NCI-H1092 (cell line): ENCODE data around the gene MTHFSD.

Experiments
- DNase-seq: peaks from one replicate; lab custom pipeline; 2025; lab: John Stamatoyannopoulos, UW

MTHFSD gene

DNA sequence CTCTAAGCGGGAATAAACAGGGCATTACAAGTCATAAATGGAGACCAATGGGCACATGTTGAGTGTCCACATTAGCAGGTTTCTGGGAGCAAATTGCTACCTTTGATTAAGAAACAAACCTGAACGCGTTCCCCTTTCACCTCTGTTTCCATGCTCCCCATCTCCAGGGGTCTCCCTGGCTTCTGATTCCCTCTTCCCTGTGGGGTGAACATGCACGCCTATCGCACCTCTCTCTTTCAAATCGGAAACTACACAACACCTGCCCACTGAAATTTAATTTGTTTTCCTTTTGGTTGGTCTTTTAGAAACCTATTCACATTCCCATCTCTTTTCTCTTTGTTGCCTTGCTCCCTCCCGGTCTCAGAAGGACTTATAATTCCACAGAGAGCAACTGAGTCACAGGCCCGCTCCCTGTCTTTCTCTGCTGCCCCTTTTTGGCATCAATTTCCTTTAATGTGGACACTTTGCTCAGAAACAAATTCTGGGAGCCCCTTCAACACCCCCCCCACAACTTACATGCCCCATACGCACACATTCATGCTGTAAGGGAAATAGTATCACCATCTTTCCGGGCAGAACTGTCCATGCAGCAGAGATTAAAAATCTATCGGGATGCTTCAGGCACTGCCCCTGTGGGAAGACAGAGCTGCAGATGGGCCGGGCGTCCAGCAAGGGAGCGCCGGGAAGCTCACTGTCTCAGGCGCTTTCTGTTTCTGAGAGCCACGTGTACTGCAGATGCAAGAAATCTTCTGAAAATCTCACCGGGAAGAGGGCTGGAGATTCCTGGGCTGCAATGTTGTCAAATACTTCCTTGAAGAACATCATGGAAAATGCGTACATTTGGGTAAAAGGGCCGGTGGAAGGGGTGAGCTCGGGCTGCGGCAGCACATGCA, 51.9 kb downstream of the MTHFSD start:
- no peak for DNase-seq

DNA sequence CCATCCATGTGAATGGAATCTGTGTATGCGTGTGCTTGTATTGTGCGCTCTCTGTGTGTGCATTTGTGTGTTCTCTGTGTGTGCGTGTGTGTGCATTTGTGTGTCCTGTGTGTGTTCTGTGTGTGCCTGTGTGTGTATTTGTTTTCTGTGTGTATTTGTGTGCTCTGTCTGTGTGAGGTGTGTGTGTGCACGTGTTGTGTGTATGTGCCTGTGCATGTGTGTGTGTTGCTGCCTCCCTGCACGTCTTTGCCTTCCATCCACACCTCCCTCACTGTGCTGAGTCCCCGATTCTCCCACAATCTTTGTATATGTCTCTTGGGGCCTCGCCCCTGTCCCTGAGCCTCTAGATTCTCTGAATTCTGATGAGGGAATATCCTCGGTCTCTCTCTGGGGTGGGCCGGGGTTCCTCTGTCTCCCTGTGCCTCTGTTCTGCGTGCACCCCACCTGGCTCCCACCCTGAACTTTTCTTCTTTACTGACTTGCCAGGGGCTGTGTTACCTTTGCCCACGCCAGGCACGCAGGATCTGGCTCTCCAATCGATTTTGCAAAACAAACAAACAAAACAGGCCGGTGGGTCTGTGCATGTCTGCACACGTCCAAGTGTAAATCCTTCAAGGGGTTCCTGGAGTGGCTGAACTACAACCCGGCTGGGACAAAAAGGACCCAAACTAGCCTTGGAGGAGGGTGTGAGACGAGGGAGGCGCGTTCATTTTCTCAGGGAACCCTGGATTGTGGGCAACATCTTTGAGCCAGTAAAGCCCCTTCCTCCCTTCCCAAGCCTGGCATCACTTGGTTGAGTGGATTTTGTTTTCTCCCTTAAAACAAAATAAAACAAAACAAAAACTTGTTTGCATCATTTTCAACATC, 52.8 kb downstream of the MTHFSD start:
- no peak for DNase-seq

DNA sequence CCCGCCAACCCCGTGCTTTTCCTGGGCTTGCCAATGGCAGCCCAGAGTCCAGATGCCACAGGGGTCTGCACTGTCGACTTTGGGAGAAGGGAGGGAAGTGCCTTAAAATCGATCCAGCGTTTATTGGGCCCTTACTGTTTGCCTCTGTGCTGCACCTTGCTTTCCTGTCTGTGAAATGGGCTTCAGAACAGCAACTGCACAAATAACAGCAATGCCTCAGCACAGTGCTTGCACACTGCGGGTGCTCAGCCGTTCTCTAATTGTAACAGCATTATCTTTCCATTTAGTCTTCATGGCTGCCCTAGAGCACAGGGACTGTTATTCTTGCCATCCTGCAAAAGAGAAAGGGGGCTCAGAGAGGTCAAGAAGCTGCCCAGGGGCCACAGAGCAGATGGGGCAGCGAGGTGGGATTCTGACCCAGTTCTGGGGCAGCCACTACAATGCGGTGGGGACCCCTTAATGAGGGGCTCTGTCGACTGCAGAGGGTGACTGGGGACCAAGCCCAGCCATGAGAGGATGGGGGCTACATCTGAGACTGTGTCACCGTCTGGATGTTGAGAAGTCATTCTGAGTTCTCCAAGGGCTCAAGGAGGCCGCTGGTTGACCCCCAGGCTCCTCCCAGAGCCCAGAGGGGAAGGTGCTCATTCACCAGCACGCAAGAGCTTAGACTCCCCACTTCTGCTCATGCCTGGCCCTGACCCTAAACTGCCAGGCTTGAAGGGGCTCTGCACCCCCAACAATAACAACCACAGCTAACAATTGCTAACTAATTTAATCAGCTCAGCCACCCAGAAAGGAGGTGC, 54.1 kb downstream of the MTHFSD start:
- no peak for DNase-seq

DNA sequence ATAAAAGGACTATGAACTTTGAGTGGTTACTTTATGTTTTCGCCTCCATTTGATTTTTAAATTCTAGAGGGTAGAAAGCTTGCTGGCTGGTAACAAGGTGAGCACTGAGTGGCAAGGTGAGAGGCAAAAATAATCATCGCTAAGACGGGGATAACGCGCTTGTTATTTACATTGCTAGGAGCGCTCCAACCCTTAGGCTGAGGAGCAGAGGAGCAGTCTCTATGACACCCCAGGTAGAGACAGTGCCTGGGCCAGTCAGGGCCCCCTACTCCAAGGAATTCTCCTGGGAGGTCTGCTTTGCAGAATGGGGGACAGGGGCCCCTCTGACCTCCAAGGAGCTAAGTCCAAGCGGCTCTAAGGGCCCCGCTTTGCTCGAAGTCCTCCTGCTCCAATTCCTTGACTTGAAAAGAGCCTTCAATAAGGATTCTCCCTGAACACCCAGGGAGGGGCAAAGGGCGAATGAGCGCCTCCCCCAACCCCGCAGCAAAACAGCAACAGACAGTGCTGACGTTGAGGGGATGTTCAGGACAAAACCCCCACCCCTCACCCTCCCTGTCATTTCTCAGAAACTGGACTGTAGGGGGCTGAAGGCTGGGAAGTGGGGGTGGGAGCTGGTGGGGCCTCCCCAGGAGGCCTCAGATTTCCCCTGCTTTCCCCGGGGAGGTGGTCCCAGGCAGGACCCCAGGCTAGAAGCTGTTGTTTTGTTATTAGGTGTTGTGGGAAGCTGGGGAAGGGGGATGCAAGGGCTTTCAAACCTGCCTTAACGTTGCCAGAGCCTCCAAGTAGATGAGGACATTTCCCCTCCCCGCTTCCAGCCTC, 54.9 kb downstream of the MTHFSD start:
- no peak for DNase-seq

DNA sequence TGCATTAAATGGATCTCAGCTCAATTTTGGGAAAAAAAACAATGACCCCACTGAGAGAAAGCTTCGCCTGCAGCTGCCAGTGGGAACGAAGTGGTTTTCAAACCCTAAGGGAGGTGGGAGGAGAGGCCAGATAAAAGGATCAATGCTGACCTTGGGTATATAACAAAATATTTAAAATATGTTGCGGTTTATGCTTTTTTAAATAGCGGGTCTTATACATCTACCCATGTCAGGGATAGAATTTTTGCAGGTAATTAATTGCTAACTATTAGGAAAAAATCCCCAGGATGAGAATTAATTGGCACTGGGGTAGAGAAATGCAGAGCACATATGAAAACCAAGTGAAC, 55.6 kb downstream of the MTHFSD start:
- DNase-seq = no peak

DNA sequence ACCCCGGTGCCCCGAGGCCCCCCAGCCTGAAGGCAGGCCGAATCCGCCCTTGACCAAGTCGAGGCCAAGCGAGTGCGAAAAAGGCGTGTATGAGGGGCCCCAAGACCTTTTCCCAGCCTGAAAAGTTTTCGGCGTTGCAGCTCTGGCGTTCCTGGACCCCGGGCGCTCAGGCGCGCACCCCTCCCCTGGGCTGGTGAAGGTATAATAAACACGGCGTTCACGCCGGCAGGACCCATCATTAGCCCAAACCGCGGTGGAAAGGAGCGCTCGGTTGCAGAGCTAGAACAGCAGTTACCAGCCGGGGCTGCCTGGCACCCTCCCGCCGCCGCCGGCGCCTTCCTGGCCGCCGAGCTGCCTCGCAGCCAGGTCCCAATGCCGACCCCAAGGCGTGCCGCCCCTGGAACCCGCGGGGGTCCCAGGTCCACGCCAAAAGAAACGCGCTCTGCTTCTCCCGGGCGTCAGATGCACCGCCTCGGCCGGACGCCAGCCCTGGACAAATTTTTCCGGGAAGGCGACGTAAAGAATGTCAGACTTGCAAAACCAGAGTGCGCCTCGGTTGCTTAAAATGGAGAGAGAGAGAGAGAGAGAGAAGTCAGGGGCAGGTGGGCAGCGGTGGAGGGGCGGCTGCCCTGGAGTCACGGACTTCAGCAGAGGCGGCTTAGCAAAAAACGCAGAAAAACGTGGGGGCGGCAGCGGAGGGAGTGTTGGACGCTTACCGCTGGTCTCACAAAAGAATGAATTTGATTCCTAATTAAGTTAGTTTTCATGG, 56.2 kb downstream of the MTHFSD start:
- no peak for DNase-seq

DNA sequence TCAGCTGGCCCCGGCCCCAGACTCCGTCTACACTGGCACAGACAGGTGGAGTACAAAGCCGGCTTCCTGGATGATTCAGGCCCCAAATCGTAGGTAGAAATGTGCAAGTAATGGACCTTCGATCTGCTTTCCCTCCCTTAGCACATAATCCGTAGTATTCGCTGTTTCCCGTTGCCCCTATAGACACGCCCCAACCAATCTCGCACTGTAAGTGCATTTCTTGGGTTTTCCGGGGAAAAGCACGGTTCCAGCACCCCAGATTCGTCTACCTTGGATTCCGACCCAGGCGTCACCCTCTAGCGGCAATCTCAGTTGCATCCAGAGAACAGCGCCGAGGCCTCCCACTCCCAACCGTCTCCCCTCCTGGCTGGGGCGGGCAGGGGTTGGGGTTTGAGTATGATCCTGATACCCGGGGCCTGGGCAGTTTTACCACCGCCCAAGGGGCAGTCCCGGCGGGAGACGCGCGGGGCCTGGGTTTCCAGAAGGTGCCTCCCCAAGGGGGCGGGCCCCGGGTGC, 56.8 kb downstream of the MTHFSD start:
- no peak for DNase-seq

DNA sequence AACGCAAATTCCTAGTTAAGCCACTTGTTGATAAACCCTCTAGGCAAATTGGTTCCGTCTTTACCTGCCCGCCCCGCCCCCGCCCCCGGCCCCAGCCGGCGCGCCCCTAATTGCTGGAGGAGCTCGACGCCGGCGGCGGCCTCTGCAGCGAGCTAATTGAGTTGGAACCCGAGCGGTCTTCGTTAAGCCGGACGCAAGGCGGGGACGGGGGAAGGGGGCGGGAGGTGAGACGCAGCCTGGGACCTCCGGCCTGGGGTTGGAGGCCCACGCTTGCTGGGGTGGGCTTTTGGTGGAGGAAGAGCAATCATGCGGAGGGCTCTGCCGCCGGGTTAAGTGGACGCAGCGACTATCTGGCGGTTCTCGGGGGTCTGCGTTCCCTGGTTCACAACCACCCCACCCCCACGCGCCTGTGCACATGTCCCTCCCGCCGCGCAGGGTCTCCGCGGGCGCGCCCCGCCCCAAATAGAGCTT, 57.4 kb downstream of the MTHFSD start:
- DNase-seq = no peak

DNA sequence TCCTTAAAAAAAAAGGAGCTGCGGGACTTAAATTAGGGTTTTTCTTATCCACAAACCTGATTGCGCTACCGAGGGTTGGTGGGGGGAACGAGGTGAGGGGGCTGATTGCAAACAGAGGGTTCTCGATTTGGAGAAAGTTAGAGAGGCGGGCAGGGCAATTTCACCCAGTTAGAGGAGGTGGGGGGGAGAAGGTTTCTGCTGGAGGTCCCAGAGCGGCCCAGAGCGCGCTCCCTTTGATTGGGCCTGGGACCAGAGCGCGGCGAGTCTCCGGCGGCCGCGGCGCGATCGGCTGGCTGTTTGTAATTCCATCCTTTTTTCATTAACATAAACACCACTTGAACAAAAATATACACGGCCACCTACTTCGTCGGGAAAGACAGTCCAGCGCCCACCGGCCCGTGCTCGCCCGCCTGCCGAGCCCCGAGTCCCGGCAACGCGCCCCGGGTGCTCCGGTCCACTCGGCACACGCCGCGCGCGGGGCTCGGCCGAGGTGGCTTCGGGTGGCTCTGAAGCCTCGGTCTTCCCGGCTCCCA, 58.0 kb downstream of the MTHFSD start:
- no peak for DNase-seq

DNA sequence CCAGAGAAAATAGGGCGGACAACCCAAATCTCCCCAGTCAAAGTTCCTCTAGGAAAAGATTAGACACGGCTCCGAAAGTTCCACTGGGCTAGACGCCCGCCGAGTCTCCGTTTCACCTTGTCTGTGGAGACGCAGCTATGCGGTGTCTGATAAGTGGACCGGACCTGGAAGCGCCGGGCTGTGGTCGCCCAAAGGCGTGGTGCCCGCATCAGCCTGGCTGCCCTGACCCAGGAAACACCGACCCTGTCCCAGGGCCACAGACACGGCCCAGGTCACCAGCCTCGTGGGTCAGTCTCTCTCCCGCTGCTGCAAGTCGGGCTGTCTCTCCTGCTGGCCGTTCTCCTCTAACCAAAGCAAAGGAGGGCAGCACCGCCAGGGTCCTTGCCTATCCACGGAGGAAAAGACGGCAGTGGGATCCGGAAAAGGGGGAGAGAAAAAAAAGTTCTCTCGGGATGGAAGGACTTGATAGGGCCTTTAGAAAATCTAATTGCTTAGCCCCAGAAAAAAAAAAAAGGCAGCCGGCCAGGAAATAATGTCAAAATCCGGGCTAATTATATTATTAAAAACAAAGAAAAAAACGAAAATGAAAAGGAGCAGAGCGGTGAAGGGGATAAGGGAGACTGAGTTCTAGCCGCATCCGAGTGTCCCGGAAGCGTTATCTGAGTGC, 58.6 kb downstream of the MTHFSD start:
- no peak for DNase-seq

DNA sequence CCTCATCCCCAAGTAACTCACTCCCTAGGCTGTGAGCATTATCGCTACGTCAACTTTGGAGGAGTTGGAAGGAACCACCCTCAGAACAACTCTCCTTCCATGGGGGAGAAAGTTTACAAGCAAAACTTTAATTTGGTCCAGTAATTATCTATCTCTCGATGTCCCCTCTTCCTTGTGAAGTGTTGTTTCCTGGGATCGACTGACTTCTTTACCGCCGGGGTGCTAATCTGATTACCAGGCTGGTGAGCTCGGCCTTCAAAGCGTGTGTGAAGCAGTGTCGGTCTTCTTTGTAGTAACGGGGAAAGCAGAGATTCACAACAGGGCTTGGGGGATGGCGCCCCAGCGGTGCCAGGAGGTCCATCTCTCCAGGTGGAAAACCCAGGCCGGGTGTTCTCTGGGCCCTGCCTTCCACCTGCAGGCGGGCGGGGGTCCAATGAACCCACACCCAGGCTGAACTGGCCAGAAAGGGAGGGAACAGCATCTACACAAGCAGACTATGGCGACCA, 59.2 kb downstream of the MTHFSD start:
- no peak for DNase-seq

DNA sequence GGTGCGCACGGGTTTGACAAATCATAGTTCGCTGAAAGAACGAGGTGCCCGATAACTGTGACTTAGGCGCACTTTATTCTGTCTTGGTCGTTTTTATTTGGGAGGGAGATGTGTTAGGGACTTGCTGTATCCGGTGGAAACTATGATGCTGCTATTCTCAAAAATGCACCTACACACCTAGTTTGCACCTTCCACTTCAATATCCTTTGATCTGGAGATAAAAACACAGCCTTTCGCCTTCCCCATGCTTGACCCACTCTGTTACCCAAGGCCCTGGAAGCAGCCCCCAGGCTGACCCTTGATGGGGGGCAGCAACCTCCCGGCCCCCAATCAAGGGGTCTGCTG, 59.7 kb downstream of the MTHFSD start:
- no peak for DNase-seq

DNA sequence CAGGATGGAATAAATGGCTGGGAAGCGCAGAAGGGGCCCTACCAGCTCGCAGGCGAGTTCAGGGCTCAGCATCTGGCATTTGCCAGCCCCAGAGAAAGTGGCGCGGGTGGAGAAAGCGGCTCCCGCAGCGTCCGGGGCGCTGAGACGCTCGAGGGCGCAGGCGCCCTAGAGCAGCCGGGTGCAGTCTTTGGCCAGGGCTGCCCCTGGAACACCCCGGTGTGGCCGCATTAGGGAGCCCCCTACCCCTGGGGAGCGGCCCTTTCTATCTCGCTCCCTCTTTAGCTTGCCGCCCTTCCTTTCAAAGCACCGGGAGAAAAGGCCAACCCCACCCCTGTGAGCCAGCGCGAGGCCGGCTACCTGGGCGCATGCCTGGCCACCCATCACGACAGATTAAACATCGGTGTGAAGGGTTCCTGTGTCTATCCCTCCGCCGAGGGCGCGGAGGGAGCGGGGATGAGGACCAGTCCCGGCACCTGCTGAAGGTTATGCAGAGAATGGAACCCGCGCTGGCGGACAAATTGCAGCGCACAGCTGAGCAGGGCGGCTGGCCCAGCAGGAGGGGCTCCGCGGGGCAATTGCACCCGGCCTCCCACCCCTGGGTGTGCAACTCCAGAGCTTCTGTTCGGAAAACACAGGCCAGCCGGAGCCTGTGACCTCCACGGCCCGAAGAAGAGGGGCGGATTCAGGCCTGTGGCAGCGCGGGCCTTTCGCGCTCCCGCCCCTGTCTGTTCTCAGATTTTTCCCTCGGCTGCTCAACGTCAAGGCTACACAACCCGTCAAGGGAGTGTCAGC, 60.3 kb downstream of the MTHFSD start:
- DNase-seq = no peak

DNA sequence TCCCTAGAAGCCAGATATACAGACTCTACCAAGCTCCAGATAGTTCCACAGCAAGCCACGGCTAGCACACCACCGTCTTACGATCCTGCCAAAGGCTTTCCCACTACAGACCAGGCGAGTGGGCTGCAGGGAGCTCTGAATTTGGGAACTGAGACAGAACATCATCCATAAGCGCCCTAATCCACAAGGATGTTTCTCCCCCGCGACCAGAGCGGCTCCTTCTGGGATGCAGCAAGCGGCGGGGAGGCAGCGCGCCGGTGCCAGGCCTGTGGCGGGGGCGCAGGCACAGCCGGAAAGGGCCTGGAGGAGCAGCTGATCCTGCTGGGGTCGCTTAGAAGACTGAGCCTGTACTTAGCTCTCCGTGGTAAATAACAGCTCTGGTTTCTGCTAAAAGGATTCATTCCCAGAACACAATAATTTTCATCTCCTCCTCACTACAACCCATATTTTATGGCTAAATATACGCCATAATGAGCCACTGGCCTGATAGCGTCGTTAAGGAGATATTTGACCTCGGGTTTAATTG, 60.9 kb downstream of the MTHFSD start:
- DNase-seq = no peak

DNA sequence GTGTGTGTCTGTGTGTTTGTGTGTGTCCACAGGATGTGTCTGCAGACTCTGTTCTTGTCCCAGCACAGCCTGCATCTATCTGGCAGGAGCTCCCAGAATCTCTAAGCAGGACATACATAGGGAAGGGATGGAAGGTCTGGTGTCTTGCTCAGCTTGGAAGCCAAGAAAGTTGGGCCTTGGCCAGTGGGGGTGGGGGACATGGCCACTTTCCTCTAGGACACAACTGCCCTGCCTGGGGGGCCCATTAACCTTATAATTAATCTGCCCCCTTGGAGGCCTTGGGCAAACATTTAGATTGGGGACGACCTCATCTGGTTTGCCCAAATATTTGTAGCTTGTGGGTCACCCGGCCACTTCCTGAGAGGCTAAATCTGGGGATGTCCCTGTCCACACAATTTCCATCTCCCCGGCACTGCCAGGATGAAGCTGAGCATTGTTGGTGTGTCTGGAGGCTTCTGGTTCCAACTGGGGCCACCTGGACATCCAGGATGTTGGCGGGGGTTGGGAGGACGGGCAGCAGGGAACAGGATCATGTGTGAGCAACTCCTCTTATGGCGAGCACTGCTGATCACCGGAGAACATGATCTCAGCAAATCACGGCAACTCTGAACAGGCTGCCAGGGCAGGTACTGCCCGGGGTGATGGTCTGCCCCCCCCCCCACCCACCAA, 61.9 kb downstream of the MTHFSD start:
- no peak for DNase-seq

DNA sequence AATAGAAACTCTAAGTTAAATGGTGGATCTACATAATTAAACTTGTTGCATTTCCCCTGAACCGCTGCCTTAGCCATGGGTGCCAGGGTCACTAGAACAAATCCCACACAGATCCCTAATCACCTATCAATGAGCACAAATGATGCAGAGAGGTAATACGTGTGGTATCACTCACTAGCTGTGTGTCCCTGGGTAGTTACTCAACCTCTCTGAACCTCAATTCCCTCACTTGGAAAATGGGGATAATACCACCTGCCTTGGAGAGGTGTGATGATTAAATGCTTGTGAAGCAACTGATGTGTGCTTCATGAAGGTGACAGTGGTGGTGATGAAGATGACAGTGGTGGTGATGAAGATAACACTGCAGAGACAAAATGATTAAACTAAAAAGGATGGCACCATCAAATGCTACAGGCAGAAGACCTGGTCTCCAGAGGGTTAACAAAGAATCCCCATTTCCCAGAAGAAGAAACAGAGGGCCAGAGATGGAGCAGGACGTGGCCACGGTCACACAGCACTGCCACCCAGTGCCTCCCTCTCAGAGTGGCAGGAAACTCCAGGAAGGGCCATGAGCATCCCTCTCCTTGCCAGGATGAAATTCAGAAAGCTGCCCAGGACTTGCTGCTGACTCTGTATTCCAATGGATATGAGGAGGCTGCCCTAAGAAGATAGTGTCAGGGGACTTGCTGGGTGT, 62.6 kb downstream of the MTHFSD start:
- DNase-seq = no peak

DNA sequence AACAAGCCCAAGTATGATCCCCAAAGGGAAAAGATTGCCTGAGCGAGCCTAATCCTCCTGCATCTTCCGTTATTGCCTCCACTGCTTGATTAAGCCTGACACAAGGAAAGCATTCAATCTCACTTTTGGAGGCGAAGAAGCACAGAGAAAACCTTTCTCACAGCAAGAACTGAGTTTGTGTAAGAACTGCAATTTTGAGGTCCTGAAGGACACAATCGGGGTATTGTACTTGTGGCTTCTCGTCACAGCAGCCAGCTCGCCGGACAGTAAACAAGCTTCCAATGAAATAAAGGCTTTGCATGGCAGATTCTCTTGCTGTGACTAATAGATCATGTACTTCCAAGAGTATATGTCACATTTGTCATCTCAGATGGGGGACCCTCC, 63.4 kb downstream of the MTHFSD start:
- no peak for DNase-seq
